Esophagus muscularis mucosa (tissue), 3 donors: Measurements from ENCODE around the gene MRPS22.

Source experiments
- CTCF ChIP-seq, 3 experiments: fragments of 200-600 bp in 2 of 3; fragments of 450-650 bp in 1 of 3; sonication (generic) in 2 of 3; IDR thresholded peaks; one replicate each; pipeline ENCODE4 v1.5.1; 2017 to 2019; ENCODE audit warnings: antibody characterized with exemption in 3 of 3, mild to moderate bottlenecking in 2 of 3, moderate library complexity in 1 of 3
- POLR2A ChIP-seq: fragments of 450-650 bp; IDR thresholded peaks from one replicate; pipeline ENCODE4 v1.6.1; 2017; ENCODE audit warnings: antibody characterized with exemption, moderate library complexity, mild to moderate bottlenecking, low read depth
- POLR2AphosphoS5 ChIP-seq, 2 donors: sonication (generic); formaldehyde crosslinking; IDR thresholded peaks; one replicate each; pipeline ENCODE4 v1.6.1; 2017; ENCODE audit warnings: antibody characterized with exemption in 2 of 2

DNA sequence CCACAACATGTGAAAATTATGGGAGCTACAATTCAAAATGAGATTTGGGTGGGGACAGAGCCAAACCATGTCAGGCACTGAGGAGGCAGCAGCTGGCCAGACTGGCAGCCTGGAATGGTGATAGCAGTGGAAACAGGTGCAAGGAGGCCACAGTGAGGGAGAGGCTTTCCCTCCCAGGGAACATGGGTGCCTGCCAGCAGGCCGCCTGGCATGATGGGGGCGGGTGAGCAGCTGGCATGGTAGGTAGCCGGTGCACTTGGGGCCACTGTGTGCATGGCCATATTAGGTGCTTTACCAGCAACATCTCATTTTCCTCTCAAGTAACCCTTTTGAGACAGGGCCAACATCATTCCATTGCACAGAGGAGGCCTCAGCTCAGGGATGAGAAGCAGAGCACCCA lies 18.3 kb upstream of the MRPS22 start:
- TF ChIP-seq CTCF (IDR thresholded peaks at IDR 0.05) (no peak), POLR2AphosphoS5 (IDR thresholded peaks at IDR 0.05) (no peak), POLR2A (no peak)
